ENCODE results near the gene VPS13D. TPM values are rescaled to one million over a fixed set of nuclear protein-coding genes. Genes with fewer than 3 reads are reported as not detected.

The VPS13D gene
- total and polyA plus RNA-seq, 2 of the 4 experiments (the other 2 are of a cell fraction): 9.0 to 16.3 TPM

- TF ChIP-seq, protein P1, sequence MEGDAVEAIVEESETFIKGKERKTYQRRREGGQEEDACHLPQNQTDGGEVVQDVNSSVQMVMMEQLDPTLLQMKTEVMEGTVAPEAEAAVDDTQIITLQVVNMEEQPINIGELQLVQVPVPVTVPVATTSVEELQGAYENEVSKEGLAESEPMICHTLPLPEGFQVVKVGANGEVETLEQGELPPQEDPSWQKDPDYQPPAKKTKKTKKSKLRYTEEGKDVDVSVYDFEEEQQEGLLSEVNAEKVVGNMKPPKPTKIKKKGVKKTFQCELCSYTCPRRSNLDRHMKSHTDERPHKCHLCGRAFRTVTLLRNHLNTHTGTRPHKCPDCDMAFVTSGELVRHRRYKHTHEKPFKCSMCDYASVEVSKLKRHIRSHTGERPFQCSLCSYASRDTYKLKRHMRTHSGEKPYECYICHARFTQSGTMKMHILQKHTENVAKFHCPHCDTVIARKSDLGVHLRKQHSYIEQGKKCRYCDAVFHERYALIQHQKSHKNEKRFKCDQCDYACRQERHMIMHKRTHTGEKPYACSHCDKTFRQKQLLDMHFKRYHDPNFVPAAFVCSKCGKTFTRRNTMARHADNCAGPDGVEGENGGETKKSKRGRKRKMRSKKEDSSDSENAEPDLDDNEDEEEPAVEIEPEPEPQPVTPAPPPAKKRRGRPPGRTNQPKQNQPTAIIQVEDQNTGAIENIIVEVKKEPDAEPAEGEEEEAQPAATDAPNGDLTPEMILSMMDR (conservative IDR thresholded peaks at IDR 0.05; ENCODE audit: low read depth, low read length): no peak
Measured at GRCh38 chr1:12230549-12231275, 882 bp downstream of the VPS13D start (continued).

GRCh38 chr1:12231276-12231595 is 1.4 kb downstream of the VPS13D start:
- POLR2A ChIA-PET (ENCODE audit: unreplicated experiment): no interaction called here
- peak overlapping the region; percentile 47; the same call in 1 of the 2 replicates for H3K18ac ChIP-seq (ENCODE audit: low read depth, low read length)
- peaks cover 4% of the 10 kb centered on the region; the same call in 1 of the 2 replicates for H3K9me1 ChIP-seq (ENCODE audit: insufficient read depth, low read length)
- peak overlapping the region; percentile 92 for H3K4me3 ChIP-seq (ENCODE audit: insufficient read depth, low read depth, low read length)
- BruUV-seq (replicated peaks): no TSS peak
- H3K27ac ChIP-seq (ENCODE audit: insufficient read depth, low read length): peak overlapping the region; percentile 24; the same call in 1 of the 2 replicates
- H2AK9ac ChIP-seq (replicated peaks; ENCODE audit: low read depth, low read length, poor library complexity): peak overlapping the region; percentile 95
- H2BK5ac ChIP-seq (ENCODE audit: low read depth, low read length, poor library complexity, severe bottlenecking): no peak overlapping the region
- peaks cover 7 to 31% of the 10 kb centered on the region in 2 experiments for H3K79me1 ChIP-seq (ENCODE audit: low read depth in 1 of 2, low read length in 2 of 2)
- peaks cover 5% of the 10 kb centered on the region for H3K36me3 ChIP-seq (ENCODE audit: control insufficient read depth, insufficient read depth, low read length)
- no peaks in the 10 kb centered on the region; the same call in 1 of the 2 replicates for H3K27me3 ChIP-seq (ENCODE audit: control insufficient read depth, insufficient read depth, low read length)
- peak overlapping the region; percentile 42; the same call in 1 of the 2 replicates for H3K4ac ChIP-seq (ENCODE audit: low read depth, low read length)
- H2AFZ ChIP-seq (replicated peaks; ENCODE audit: low read length, poor library complexity): peak overlapping the region; percentile 93
- 0% methylated on average over 1 of the region's 4 CpGs; no CpG with 5 or more reads in 1 of the 2 experiments for WGBS, 2 experiments (ENCODE audit: extremely low coverage in 2 of 2, insufficient read length in 1 of 2)
- CTCF ChIA-PET: no interaction called here
- H4K8ac ChIP-seq (ENCODE audit: low read depth in 2 of 2, low read length in 2 of 2): peak overlapping the region in 1 of 2 experiments; percentile 40; a peak in 1 of 4 replicates
- H3K4me1 ChIP-seq (ENCODE audit: control insufficient read depth, insufficient read depth, low read length): peaks cover 3% of the 10 kb centered on the region
- peaks cover 20% of the 10 kb centered on the region; the same call in 1 of the 2 replicates for H4K20me1 ChIP-seq (ENCODE audit: insufficient read depth, low read length)
- no peak overlapping the region for H2BK20ac ChIP-seq (ENCODE audit: low read depth, low read length)
- no peak overlapping the region for H2BK15ac ChIP-seq (ENCODE audit: low read depth, low read length)
- H3K4me2 ChIP-seq (ENCODE audit: low read depth, low read length): peak overlapping the region; percentile 95
- H2BK120ac ChIP-seq (ENCODE audit: low read depth, low read length): no peak overlapping the region
- ATAC-seq (ENCODE audit: low read depth): peak; percentile 6
- H4K5ac ChIP-seq (ENCODE audit: low read depth, low read length): 0 out of 2 replicates have a peak overlapping the region, but pooled peaks have one; percentile 4
- H3K23ac ChIP-seq (ENCODE audit: low read depth, low read length): peak overlapping the region; percentile 91
- in situ Hi-C loops (cut with MboI; ENCODE audit: low sequenced_read_pairs): no loop called here
- no peak overlapping the region; the same call in 1 of the 2 replicates for H3K56ac ChIP-seq (ENCODE audit: extremely low read depth, insufficient read depth, low read length)
- H2AK5ac ChIP-seq (ENCODE audit: low read depth, low read length): no peak overlapping the region
- peak overlapping the region; percentile 40; the same call in 1 of the 2 replicates for H3K14ac ChIP-seq (replicated peaks; ENCODE audit: low read depth, low read length)
- intact Hi-C loops (cut with micrococcal nuclease): no loop called here
- dilution Hi-C loops (cut with HindIII; ENCODE audit: low sequenced_read_pairs, unreplicated experiment): no loop called here
- H3K9ac ChIP-seq (ENCODE audit: low read depth, low read length): peak overlapping the region; percentile 87
- H4K91ac ChIP-seq (ENCODE audit: insufficient read depth, low read depth, low read length): no peak overlapping the region
- H3K9me3 ChIP-seq (ENCODE audit: control insufficient read depth, insufficient read depth, low read length): no peaks in the 10 kb centered on the region
- DNase-seq: no peak
- no peak for TF ChIP-seq MAZ (IDR thresholded peaks at IDR 0.05; ENCODE audit: borderline replicate concordance, low read depth, low read length)
- no peak for TF ChIP-seq CEBPB (IDR thresholded peaks at IDR 0.05; ENCODE audit: low read depth, low read length)
- TF ChIP-seq, protein P1 (conservative IDR thresholded peaks at IDR 0.05; ENCODE audit: low read depth, low read length): no peak
